ENCODE measurements around the gene GCNT3.

GRCh38 chr15:59649603-59650002 is 38.0 kb downstream of the GCNT3 start:
- TF ChIP-seq, protein P1, sequence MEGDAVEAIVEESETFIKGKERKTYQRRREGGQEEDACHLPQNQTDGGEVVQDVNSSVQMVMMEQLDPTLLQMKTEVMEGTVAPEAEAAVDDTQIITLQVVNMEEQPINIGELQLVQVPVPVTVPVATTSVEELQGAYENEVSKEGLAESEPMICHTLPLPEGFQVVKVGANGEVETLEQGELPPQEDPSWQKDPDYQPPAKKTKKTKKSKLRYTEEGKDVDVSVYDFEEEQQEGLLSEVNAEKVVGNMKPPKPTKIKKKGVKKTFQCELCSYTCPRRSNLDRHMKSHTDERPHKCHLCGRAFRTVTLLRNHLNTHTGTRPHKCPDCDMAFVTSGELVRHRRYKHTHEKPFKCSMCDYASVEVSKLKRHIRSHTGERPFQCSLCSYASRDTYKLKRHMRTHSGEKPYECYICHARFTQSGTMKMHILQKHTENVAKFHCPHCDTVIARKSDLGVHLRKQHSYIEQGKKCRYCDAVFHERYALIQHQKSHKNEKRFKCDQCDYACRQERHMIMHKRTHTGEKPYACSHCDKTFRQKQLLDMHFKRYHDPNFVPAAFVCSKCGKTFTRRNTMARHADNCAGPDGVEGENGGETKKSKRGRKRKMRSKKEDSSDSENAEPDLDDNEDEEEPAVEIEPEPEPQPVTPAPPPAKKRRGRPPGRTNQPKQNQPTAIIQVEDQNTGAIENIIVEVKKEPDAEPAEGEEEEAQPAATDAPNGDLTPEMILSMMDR (IDR thresholded peaks at IDR 0.05): no peak
- no peak for TF ChIP-seq EP300 (IDR thresholded peaks at IDR 0.05)

Data from gastroesophageal sphincter (tissue), 3 donors.